ENCODE results near the gene TAF10. TPM values are rescaled to one million over a fixed set of nuclear protein-coding genes. Genes with fewer than 3 reads are reported as not detected.

Gene TAF10
- total RNA-seq, 4 donors from 2014 or later, result 35.7 to 114 (median 53.8) TPM

DNA sequence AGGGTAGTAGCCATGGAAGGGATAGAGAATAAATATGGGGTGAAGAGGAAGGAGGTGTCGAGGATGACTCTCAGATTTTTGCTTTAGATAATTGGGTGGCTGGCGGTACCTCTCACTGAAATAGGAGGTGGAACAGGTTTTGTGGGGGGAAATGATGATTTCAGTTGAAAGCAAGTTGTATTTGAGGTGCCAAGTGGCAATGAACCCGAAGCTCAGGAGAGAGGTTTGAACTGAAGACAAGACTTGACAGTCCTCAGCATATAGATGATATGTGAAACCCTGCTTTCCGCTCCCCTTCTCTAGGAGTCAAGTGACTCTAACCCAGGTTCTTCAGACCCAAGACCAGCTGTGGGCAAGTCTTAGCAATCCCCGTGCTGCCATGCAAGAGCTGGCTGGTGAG, 42.3 kb downstream of the TAF10 start:
- no peaks in the 10 kb centered on the region for H3K36me3 ChIP-seq
- no peak for TF ChIP-seq EP300 (IDR thresholded peaks at IDR 0.05; ENCODE audit: low read depth)
- TF ChIP-seq POLR2AphosphoS5 (IDR thresholded peaks at IDR 0.05), result no peak
- H3K4me3 ChIP-seq, result no peak overlapping the region
- intact Hi-C loops (cut with DNase I; ENCODE audit: low total_unique reads) (no loop called here), in situ Hi-C loops (cut with MboI; ENCODE audit: low pct_ligation_motif_present in 1 of 4, low pct_unique_long_range_greater_than_20kb in 1 of 4, low sequenced_read_pairs in 3 of 4) (no loop called here)
- H3K27ac ChIP-seq, result no peak overlapping the region
- no peaks in the 10 kb centered on the region for H3K27me3 ChIP-seq
- no peaks in the 10 kb centered on the region for H3K9me3 ChIP-seq
- no peak for DNase-seq
- 63 to 85% methylated on average over 1 to 5 of the region's 5 CpGs for WGBS, 2 donors (ENCODE audit: low coverage in 1 of 2)
- no peaks in the 10 kb centered on the region for H3K4me1 ChIP-seq

DNA sequence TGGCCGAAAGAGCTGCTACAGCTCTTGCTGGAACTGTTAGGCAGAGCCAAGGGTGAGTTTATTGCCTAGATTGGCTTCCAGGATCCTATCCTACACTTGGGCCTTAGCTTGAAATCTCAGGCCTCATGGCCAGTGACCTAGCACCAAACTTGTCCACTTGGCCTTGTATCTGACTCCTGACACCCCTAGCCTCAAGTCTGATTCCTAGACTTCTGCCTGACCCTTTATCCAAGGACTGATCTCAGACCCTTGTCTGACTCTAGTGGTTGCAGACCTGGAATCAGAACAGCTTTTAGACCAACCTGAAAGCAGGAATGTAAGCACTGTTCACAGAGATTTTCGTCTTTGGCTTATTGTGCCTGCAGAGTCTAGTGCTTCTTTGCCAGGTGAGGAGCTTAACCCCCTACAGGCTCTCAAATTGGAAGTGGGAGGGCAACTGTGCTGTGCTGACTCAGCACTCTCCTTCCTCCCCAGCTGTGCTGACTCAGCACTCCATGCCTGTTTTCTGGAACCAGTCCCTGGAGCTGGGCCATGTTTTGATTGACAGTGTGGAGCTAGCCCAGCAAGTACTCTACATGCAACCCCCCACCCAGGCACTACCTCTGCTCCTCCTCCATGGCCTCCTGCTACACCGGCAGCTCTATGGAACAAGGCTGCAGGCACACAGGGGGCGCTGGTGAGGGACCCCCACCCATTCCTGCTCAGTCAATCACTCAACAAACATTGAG, 43.7 kb downstream of the TAF10 start:
- Histone ChIP-seq H3K4me1 (no peaks in the 10 kb centered on the region), H3K4me3 (no peak overlapping the region), H3K27me3 (no peaks in the 10 kb centered on the region), H3K9me3 (no peaks in the 10 kb centered on the region), H3K36me3 (no peaks in the 10 kb centered on the region), H3K27ac (no peak overlapping the region)
- intact Hi-C loops (cut with DNase I; ENCODE audit: low total_unique reads), result no loop called here
- 73 to 83% methylated on average over 1 to 4 of the region's 4 CpGs for whole genome bisulfite sequencing, 2 donors (ENCODE audit: low coverage in 1 of 2)
- TF ChIP-seq POLR2AphosphoS5 (IDR thresholded peaks at IDR 0.05) (no peak), EP300 (IDR thresholded peaks at IDR 0.05; ENCODE audit: low read depth) (no peak), POLR2A (IDR thresholded peaks at IDR 0.05) (no peak)
- TF ChIP-seq, protein P1, sequence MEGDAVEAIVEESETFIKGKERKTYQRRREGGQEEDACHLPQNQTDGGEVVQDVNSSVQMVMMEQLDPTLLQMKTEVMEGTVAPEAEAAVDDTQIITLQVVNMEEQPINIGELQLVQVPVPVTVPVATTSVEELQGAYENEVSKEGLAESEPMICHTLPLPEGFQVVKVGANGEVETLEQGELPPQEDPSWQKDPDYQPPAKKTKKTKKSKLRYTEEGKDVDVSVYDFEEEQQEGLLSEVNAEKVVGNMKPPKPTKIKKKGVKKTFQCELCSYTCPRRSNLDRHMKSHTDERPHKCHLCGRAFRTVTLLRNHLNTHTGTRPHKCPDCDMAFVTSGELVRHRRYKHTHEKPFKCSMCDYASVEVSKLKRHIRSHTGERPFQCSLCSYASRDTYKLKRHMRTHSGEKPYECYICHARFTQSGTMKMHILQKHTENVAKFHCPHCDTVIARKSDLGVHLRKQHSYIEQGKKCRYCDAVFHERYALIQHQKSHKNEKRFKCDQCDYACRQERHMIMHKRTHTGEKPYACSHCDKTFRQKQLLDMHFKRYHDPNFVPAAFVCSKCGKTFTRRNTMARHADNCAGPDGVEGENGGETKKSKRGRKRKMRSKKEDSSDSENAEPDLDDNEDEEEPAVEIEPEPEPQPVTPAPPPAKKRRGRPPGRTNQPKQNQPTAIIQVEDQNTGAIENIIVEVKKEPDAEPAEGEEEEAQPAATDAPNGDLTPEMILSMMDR (IDR thresholded peaks at IDR 0.05), result no peak
- in situ Hi-C loops (cut with MboI; ENCODE audit: low pct_ligation_motif_present in 1 of 4, low pct_unique_long_range_greater_than_20kb in 1 of 4, low sequenced_read_pairs in 3 of 4), result no loop called here
- no peak for DNase-seq

- 98% methylated on average over 7 of the region's 7 CpGs; no CpG with 5 or more reads in 1 of the 2 donors for WGBS, 2 donors (ENCODE audit: low coverage in 1 of 2)
- no peaks in the 10 kb centered on the region for H3K4me1 ChIP-seq
- in situ Hi-C loops (cut with MboI; ENCODE audit: low pct_ligation_motif_present in 1 of 4, low pct_unique_long_range_greater_than_20kb in 1 of 4, low sequenced_read_pairs in 3 of 4), result no loop called here
- no peak overlapping the region for H3K27ac ChIP-seq
- no peak for TF ChIP-seq POLR2A (IDR thresholded peaks at IDR 0.05)
- TF ChIP-seq, protein P1 (IDR thresholded peaks at IDR 0.05), result no peak
- no peak for TF ChIP-seq POLR2AphosphoS5 (IDR thresholded peaks at IDR 0.05)
- no peak for TF ChIP-seq EP300 (IDR thresholded peaks at IDR 0.05; ENCODE audit: low read depth)
- no peak for DNase-seq
- H3K36me3 ChIP-seq, result no peaks in the 10 kb centered on the region
- intact Hi-C loops (cut with DNase I; ENCODE audit: low total_unique reads), result no loop called here
- H3K4me3 ChIP-seq, result no peak overlapping the region
- no peaks in the 10 kb centered on the region for H3K9me3 ChIP-seq
- no peaks in the 10 kb centered on the region for H3K27me3 ChIP-seq
These were observed 44.7 kb downstream of the TAF10 start for GRCh38 chr11:6567371-6567745.

GRCh38 chr11:6566704-6567370, 45.2 kb downstream of the TAF10 start:
- intact Hi-C loops (cut with DNase I; ENCODE audit: low total_unique reads), result no loop called here
- Histone ChIP-seq H3K27me3 (no peaks in the 10 kb centered on the region), H3K4me3 (no peak overlapping the region), H3K4me1 (no peaks in the 10 kb centered on the region), H3K27ac (no peak overlapping the region), H3K9me3 (no peaks in the 10 kb centered on the region), H3K36me3 (no peaks in the 10 kb centered on the region)
- no peak for DNase-seq
- 96 to 100% methylated on average over 1 to 13 of the region's 13 CpGs for WGBS, 2 donors (ENCODE audit: low coverage in 1 of 2)
- TF ChIP-seq, protein P1 (IDR thresholded peaks at IDR 0.05), result no peak
- no peak for TF ChIP-seq POLR2A (IDR thresholded peaks at IDR 0.05)
- no peak for TF ChIP-seq POLR2AphosphoS5 (IDR thresholded peaks at IDR 0.05)
- no peak for TF ChIP-seq EP300 (IDR thresholded peaks at IDR 0.05; ENCODE audit: low read depth)
- in situ Hi-C loops (cut with MboI; ENCODE audit: low pct_ligation_motif_present in 1 of 4, low pct_unique_long_range_greater_than_20kb in 1 of 4, low sequenced_read_pairs in 3 of 4), result no loop called here

Data from transverse colon (tissue), 4 donors.